Measurements from ENCODE around the gene PNPLA7.

GRCh38 chr9:137580209-137580953 lies 30.2 kb upstream of the PNPLA7 start:
- TF ChIP-seq POLR2A (IDR thresholded peaks at IDR 0.05) (no peak), CTCF (IDR thresholded peaks at IDR 0.05 in 8 of 11, conservative IDR thresholded peaks at IDR 0.05 in 3 of 11) (no peak), POLR2AphosphoS5 (IDR thresholded peaks at IDR 0.05) (no peak)

All from spleen (tissue), 7 donors.